PC-3 (cell line): Measurements from ENCODE around the gene CD320.

Source experiments
- CTCF ChIP-seq: fragments of 300-600 bp; sonication (generic); conservative IDR thresholded peaks from 2 replicates; pipeline ENCODE4 v1.5.1; 2017; ENCODE audit warnings: antibody characterized with exemption, low read depth, mild to moderate bottlenecking, low read length
- EZH2 ChIP-seq: fragments of 300-600 bp; sonication (generic); IDR thresholded peaks from one replicate; pipeline ENCODE4 v1.6.1; 2017; ENCODE audit warnings: antibody characterized with exemption, mild to moderate bottlenecking, low read length; ENCODE audit not compliant: unreplicated experiment
- EZH2phosphoT487 ChIP-seq: fragments of 300-600 bp; sonication (generic); IDR thresholded peaks from 2 replicates; pipeline ENCODE4 v1.6.1; 2018; ENCODE audit warnings: mild to moderate bottlenecking, antibody characterized with exemption, low read length, borderline replicate concordance

DNA sequence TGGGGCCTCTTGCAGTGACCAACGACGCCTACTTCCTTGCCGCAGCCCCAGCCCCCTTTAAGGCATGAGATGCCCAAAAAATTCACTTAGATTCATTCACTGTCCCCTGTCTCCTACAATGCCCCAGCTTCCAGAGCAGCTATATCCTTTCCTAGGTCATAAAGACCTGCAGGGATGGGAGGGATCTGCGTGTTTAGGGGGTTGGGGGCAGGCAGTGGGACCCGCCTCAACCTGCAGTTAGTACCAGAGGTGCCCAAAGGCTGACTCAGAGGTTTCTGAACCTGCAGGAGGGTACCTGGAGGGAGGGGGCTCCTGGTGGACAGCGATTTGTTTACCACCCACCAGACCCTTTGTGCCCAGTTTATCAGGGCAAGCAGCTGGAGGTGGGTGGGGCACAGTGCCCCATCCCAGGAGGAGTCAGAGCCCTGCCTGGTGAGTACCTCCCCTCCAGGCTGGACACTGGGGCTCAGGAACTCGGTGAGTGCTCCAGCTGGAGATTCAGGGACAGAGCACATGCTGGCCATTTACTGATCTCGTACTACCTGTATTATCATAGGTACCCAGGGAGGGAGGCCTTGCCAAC lies 23.2 kb upstream of the CD320 start:
- TF ChIP-seq CTCF (no peak), EZH2 (no peak), EZH2phosphoT487 (no peak)
